Measurements from ENCODE around the gene IRAK1.
A peak's percentile ranks its signal among the peaks of the same experiment; 100 is the strongest.

Gene IRAK1

GRCh38 chrX:153971124-153971449, 48.6 kb downstream of the IRAK1 start:
- TF ChIP-seq, protein P1, sequence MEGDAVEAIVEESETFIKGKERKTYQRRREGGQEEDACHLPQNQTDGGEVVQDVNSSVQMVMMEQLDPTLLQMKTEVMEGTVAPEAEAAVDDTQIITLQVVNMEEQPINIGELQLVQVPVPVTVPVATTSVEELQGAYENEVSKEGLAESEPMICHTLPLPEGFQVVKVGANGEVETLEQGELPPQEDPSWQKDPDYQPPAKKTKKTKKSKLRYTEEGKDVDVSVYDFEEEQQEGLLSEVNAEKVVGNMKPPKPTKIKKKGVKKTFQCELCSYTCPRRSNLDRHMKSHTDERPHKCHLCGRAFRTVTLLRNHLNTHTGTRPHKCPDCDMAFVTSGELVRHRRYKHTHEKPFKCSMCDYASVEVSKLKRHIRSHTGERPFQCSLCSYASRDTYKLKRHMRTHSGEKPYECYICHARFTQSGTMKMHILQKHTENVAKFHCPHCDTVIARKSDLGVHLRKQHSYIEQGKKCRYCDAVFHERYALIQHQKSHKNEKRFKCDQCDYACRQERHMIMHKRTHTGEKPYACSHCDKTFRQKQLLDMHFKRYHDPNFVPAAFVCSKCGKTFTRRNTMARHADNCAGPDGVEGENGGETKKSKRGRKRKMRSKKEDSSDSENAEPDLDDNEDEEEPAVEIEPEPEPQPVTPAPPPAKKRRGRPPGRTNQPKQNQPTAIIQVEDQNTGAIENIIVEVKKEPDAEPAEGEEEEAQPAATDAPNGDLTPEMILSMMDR (conservative IDR thresholded peaks at IDR 0.05): no peak

DNA sequence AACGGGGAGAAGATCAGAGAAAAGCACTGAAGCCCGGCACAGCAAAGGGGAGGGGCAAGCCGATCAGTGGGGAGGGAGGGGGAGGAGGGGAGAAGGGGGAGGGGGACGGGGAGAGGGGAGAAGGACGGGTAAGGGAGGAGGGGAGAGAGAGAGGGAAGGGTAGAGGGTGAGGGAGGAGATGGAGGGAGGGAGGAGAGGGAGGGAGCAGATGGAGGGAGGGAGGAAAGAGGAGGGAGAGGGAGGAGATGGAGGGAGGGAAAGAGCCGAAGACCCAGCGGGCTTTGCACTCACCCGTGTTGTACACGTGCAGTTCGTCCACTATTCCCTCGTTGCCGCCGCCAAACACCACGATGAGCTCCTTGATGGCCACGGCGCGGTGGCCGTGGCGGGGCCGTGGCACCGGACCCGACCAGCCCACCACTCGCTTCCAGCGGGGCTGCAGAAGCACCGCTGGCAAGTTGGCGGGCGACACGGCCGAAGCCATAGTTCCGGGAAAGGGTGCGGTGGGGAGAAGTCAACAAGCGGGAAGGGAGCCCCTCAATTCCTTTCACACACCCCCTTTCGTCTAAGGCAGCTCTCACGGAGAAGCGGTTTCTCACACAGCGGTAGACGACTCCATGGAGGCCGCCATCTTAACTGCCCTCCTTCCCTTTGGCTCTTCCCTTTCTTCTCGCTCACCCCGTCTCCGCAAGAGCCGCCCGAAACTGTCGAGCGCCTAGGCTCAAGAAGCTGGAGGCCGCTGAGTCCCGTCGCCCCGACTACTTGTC, 49.2 kb downstream of the IRAK1 start:
- TF ChIP-seq, protein P1 (conservative IDR thresholded peaks at IDR 0.05): no peak
- H3K27ac ChIP-seq: peak overlapping the region; percentile 98

More at GRCh38 chrX:153971124-153971449, 48.6 kb downstream of the IRAK1 start:
- peak overlapping the region; percentile 98 for H3K27ac ChIP-seq

DNA sequence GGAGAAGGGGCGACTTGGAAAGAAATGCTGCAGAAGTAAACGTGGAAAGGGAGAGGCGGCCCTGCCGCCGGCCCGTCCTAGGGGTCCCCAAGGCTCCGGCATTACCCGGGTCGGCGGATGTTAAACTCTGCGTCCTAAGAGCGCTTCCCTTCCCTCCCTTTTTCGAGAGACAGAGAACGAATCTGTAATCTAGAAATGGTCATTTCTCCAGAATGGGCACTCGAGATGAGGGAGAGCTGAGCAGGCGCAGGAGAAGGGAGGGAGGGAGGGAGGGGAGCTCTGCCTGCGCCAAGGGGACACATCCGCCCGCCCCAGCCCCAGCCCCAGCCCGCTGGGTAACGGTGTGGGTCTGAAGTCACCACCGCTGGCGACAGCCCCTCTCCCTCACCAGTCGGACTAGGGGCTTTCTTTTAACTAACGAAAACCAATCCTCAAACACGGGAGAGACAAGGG, 49.8 kb downstream of the IRAK1 start:
- TF ChIP-seq, protein P1 (conservative IDR thresholded peaks at IDR 0.05): no peak
- H3K27ac ChIP-seq: peak overlapping the region; percentile 98

- peak overlapping the region; percentile 98 for H3K27ac ChIP-seq
- TF ChIP-seq, protein P1 (conservative IDR thresholded peaks at IDR 0.05): 0 out of 2 replicates have a peak, but pooled peaks have one; percentile 3
Measured at GRCh38 chrX:153969125-153969903, 50.4 kb downstream of the IRAK1 start.

GRCh38 chrX:153968754-153969124, 51.0 kb downstream of the IRAK1 start:
- TF ChIP-seq, protein P1 (conservative IDR thresholded peaks at IDR 0.05): 0 out of 2 replicates have a peak, but pooled peaks have one; percentile 13
- H3K27ac ChIP-seq: peak overlapping the region; percentile 98

DNA sequence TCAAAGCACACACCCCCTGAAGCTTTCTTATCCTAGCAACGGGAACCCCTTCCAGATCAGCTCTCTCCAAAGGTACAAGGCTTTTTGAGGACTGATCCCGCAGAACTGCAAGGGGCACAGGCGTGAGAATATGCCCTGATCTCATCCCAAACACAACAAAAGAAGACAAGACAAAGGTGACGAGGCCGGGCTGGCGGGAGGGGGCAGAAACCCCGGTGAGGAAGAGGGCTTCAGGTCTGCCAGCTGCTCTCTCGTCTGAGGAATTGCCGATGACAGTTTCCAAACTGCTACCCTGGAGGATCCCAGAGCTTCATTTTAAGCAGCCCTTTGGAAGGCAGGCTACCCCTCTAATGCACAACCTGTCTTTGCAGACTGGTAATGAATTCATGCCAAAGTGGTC, 51.4 kb downstream of the IRAK1 start:
- H3K27ac ChIP-seq: peak overlapping the region; percentile 98
- TF ChIP-seq, protein P1 (conservative IDR thresholded peaks at IDR 0.05): no peak

GRCh38 chrX:153967536-153968224, 52.0 kb downstream of the IRAK1 start:
- peak overlapping the region; percentile 98 for H3K27ac ChIP-seq
- TF ChIP-seq, protein P1 (conservative IDR thresholded peaks at IDR 0.05): no peak
